H1 (cell line): ENCODE data around the gene SH3PXD2A. TPM values are rescaled to one million over a fixed set of nuclear protein-coding genes. Genes with fewer than 3 reads are reported as not detected.

Experiments
- CEBPB ChIP-seq: IDR thresholded peaks from 2 replicates; pipeline ENCODE4 v1.6.1; 2012; ENCODE audit warnings: low read depth, low read length
- CHD2 ChIP-seq: IDR thresholded peaks from 2 replicates; pipeline ENCODE4 v1.6.1; 2012; ENCODE audit warnings: low read length, improper control_type of control experiment
- CTBP2 ChIP-seq: IDR thresholded peaks from 2 replicates; pipeline ENCODE4 v1.7.0; 2011; ENCODE audit warnings: borderline replicate concordance, mild to moderate bottlenecking, moderate library complexity, mixed read lengths, low read length; ENCODE audit not compliant: insufficient read depth, insufficient read length
- HDAC6 ChIP-seq: IDR thresholded peaks from one replicate; pipeline ENCODE4 v1.7.1; 2012; ENCODE audit warnings: low read depth, mild to moderate bottlenecking, inconsistent platforms, low read length, moderate library complexity
- KDM5A ChIP-seq: fragments of 200-600 bp; IDR thresholded peaks from 2 replicates; pipeline ENCODE4 v1.7.1; 2012; ENCODE audit warnings: mild to moderate bottlenecking, low read length, inconsistent platforms, mixed read lengths
- PHF8 ChIP-seq: fragments of 200-600 bp; sonication (generic); conservative IDR thresholded peaks from 2 replicates; pipeline ENCODE4 v1.7.1; 2012; ENCODE audit warnings: low read depth, mild to moderate bottlenecking, inconsistent platforms, low read length, moderate library complexity
- SIN3A ChIP-seq, 2 experiments: IDR thresholded peaks in 1 of 2; conservative IDR thresholded peaks in 1 of 2; 2 replicates each; pipeline ENCODE4 v1.6.1; 2011 to 2012; ENCODE audit warnings: low read length in 2 of 2, improper control_type of control experiment in 1 of 2, low read depth in 1 of 2, mild to moderate bottlenecking in 1 of 2
- SP4 ChIP-seq: IDR thresholded peaks from 2 replicates; pipeline ENCODE4 v1.6.1; 2012; ENCODE audit warnings: low read length, inconsistent platforms
- TEAD4 ChIP-seq: IDR thresholded peaks from 2 replicates; pipeline ENCODE4 v1.6.1; 2012; ENCODE audit warnings: low read depth, low read length, inconsistent platforms, mixed read lengths
- polyA plus RNA-seq, 7 experiments: library from polyadenylated mRNA; depleted of rRNA in 3 of 7; stranded (reverse) in 5 of 7; unstranded in 2 of 7; fragments of >200 nt in 5 of 7; fragments of 200-250 nt in 2 of 7; gene quantifications; 1 replicate in 5 of 7; 2 replicates in 1 of 7; 4 replicates in 1 of 7; pipeline versions ENCODE4 v1.2.1 to v1.2.3, GENCODE V29; 2011 to 2013; ENCODE audit warnings: missing spikeins in 2 of 7, mixed read lengths in 2 of 7
- total RNA-seq: library from RNA; stranded (reverse); fragmentation: NEBNext Ultra II Directional; extraction: Animal tissue kit (Norgen Biotek cat#: 25700); gene quantifications from 2 replicates; pipeline ENCODE4 v1.2.1, GENCODE V29; 2021
- TF ChIP-seq, protein P1 (sequence below): fragments of 300-600 bp; sonication (generic); IDR thresholded peaks from 2 replicates; pipeline ENCODE4 v1.7.1; 2012; ENCODE audit warnings: low read length, moderate library complexity, mild to moderate bottlenecking, inconsistent platforms; ENCODE audit not compliant: insufficient replicate concordance

SH3PXD2A gene
- total and polyA plus RNA-seq, 2 of the 8 experiments (the other 6 are each of a cell fraction or from before 2014, with no cell fraction given) = 5.4 to 16.3 TPM

DNA sequence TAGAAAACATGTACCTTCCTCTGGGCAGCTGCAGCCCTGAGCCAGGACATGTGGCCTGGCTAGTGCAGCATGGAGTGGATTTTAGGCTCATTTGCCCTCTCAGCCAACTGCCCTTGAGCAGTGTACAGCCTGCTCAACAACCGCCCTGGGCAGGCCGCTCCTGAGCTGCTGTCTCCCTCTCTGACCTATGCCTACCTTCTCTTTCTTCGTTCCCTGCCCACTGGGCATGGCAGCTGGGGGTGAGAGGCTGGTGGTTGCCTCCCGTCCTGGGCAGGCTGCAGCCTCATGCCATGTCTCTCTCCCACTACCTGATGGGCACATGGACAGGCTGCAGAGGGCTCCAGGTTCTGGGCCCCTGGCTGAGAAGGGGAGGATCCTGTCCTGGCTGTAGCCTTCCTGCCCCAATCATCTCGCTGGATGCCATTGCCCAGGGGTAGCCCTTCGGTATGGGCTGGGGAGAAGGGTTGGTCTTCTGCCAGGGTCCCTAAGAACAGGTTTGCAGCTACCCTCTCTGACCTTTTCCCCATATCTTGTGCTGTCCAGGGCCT lies 264.6 kb downstream of the SH3PXD2A start (continued):
- TF ChIP-seq, protein P1, sequence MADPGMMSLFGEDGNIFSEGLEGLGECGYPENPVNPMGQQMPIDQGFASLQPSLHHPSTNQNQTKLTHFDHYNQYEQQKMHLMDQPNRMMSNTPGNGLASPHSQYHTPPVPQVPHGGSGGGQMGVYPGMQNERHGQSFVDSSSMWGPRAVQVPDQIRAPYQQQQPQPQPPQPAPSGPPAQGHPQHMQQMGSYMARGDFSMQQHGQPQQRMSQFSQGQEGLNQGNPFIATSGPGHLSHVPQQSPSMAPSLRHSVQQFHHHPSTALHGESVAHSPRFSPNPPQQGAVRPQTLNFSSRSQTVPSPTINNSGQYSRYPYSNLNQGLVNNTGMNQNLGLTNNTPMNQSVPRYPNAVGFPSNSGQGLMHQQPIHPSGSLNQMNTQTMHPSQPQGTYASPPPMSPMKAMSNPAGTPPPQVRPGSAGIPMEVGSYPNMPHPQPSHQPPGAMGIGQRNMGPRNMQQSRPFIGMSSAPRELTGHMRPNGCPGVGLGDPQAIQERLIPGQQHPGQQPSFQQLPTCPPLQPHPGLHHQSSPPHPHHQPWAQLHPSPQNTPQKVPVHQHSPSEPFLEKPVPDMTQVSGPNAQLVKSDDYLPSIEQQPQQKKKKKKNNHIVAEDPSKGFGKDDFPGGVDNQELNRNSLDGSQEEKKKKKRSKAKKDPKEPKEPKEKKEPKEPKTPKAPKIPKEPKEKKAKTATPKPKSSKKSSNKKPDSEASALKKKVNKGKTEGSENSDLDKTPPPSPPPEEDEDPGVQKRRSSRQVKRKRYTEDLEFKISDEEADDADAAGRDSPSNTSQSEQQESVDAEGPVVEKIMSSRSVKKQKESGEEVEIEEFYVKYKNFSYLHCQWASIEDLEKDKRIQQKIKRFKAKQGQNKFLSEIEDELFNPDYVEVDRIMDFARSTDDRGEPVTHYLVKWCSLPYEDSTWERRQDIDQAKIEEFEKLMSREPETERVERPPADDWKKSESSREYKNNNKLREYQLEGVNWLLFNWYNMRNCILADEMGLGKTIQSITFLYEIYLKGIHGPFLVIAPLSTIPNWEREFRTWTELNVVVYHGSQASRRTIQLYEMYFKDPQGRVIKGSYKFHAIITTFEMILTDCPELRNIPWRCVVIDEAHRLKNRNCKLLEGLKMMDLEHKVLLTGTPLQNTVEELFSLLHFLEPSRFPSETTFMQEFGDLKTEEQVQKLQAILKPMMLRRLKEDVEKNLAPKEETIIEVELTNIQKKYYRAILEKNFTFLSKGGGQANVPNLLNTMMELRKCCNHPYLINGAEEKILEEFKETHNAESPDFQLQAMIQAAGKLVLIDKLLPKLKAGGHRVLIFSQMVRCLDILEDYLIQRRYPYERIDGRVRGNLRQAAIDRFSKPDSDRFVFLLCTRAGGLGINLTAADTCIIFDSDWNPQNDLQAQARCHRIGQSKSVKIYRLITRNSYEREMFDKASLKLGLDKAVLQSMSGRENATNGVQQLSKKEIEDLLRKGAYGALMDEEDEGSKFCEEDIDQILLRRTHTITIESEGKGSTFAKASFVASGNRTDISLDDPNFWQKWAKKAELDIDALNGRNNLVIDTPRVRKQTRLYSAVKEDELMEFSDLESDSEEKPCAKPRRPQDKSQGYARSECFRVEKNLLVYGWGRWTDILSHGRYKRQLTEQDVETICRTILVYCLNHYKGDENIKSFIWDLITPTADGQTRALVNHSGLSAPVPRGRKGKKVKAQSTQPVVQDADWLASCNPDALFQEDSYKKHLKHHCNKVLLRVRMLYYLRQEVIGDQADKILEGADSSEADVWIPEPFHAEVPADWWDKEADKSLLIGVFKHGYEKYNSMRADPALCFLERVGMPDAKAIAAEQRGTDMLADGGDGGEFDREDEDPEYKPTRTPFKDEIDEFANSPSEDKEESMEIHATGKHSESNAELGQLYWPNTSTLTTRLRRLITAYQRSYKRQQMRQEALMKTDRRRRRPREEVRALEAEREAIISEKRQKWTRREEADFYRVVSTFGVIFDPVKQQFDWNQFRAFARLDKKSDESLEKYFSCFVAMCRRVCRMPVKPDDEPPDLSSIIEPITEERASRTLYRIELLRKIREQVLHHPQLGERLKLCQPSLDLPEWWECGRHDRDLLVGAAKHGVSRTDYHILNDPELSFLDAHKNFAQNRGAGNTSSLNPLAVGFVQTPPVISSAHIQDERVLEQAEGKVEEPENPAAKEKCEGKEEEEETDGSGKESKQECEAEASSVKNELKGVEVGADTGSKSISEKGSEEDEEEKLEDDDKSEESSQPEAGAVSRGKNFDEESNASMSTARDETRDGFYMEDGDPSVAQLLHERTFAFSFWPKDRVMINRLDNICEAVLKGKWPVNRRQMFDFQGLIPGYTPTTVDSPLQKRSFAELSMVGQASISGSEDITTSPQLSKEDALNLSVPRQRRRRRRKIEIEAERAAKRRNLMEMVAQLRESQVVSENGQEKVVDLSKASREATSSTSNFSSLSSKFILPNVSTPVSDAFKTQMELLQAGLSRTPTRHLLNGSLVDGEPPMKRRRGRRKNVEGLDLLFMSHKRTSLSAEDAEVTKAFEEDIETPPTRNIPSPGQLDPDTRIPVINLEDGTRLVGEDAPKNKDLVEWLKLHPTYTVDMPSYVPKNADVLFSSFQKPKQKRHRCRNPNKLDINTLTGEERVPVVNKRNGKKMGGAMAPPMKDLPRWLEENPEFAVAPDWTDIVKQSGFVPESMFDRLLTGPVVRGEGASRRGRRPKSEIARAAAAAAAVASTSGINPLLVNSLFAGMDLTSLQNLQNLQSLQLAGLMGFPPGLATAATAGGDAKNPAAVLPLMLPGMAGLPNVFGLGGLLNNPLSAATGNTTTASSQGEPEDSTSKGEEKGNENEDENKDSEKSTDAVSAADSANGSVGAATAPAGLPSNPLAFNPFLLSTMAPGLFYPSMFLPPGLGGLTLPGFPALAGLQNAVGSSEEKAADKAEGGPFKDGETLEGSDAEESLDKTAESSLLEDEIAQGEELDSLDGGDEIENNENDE = no peak
- TF ChIP-seq PHF8 (no peak), HDAC6 (no peak), SIN3A (conservative IDR thresholded peaks at IDR 0.05 in 1 of 2, IDR thresholded peaks at IDR 0.05 in 1 of 2; ENCODE audit: low read depth in 1 of 2, low read length in 2 of 2) (no peak), CHD2 (no peak), CTBP2 (no peak), CEBPB (no peak), SP4 (no peak), KDM5A (no peak), TEAD4 (no peak)
